GM13977 (cell line): Measurements from ENCODE around the gene ZFAND3.

Experiments
- DNase-seq: peaks from one replicate; pipeline ENCODE4 v3.0.0; 2012; ENCODE audit warnings: low spot score
- CTCF ChIP-seq: IDR thresholded peaks from 2 replicates; pipeline ENCODE4 v1.5.1; 2012; ENCODE audit warnings: mild to moderate bottlenecking, control low read depth; ENCODE audit not compliant: insufficient read depth; ENCODE audit errors: extremely low read depth, missing control alignments
- in situ Hi-C: fragments of 300-500 bp; cut with MboI; formaldehyde crosslinking; loops from one replicate; pipeline ENCODE4 v1.12.0; 2022; ENCODE audit warnings: low sequenced_read_pairs, low pct_unique_long_range_greater_than_20kb, mixed read lengths, inconsistent platforms; ENCODE audit not compliant: unreplicated experiment

The ZFAND3 gene

DNA sequence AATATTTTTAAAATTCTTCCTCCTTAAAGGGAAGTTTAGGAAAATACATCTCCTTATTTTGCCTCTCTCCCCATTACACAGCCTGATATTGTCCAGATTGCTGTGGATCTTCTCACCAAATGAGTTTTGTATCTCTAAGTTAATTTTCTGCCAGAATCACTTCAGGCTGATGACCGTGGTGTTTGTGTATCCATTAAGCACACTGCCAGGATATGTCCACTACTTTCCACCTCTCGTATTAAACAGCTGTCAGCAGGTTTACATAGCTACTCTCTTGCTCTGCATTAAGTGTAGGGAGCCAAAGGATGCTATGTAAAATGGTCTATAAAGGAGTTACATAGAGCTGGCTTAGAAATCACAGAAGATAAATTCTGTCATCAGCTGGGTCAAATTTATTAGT lies 201.1 kb downstream of the ZFAND3 start:
- no peak for DNase-seq
- no peak for TF ChIP-seq CTCF
- in situ Hi-C loops, result no loop called here

DNA sequence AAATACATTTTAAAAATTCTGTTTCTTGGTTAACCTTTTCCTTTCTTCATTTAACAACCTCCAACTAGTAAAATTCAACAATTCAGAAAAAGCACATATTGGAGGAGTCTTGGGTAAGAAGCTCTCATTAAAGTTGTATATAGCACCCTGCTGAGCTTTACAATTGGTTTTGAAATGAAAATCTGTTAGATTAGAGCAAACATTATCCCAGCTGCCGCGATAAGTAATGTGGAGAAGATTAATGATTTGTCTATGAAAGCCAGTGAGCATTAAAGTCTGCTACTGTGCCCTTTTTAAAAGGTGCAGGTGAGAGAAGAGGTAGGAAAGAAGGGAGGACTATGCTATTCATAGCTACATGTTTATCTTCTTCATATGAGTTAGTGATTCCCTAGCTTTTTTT lies 201.5 kb downstream of the ZFAND3 start:
- TF ChIP-seq CTCF, result no peak
- in situ Hi-C loops, result no loop called here
- no peak for DNase-seq

GRCh38 chr6:38021571-38021970 lies 202.0 kb downstream of the ZFAND3 start:
- in situ Hi-C loops, result no loop called here
- no peak for DNase-seq
- no peak for TF ChIP-seq CTCF

DNA sequence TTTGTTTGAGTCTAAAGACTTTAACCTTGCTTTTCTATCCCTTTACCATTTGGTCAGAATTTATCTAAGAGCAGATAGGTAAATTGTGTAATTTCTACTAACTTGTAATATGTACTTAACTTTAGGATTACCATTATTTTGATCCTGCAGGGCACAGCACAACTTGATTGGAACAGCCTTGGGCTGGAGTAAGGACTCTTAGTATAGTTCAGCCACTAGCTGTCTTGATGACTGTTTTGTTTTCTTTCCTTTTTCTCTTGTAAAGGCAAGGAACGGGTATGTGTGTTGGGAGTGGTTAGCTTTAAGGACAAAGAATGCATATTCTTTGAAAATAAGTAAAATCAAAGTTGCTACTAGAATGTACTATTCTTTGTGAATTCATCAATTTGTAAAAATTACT lies 203.2 kb downstream of the ZFAND3 start:
- no peak for DNase-seq
- no peak for TF ChIP-seq CTCF
- in situ Hi-C loops, result no loop called here

DNA sequence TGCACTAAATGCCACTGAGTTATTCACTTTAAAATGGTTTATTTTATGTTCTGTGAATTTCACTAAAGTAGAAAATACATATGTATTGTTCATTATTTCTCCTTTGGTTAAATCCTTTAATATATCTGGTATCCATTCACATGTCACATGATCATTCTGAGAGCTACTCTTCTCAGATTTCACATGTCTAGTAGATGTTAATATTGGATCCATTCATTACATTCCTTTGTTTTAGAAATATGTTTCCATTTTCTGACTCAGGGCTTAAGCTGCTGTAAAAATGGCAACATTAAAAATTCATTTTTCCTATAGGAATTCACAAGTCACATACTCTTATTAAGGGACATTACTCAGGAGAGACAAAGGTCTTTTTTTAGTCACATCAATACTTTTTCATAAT lies 205.4 kb downstream of the ZFAND3 start:
- TF ChIP-seq CTCF, result no peak
- in situ Hi-C loops, result no loop called here
- DNase-seq, result no peak

DNA sequence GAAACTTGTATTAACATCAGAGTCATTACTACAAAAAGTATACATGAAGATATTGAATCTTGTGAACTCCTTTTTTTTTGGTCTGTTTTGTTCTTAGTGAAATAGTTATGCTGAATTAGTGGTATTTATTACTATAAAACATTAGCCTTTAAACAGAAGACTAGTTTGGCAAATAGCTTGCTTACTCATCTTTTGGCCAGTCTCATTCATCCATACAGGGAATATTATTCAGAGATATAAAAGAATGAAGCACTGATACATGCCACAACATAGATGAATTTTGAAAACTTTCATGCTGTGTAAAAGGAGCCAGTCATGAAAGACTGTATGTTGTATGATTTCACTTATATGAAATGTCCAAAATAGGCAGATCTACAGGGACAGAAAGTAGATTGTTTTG lies 205.9 kb downstream of the ZFAND3 start:
- in situ Hi-C loops, result no loop called here
- DNase-seq, result no peak
- no peak for TF ChIP-seq CTCF
